ENCODE results near the gene CYTIP. TPM values are rescaled to one million over a fixed set of nuclear protein-coding genes. Genes with fewer than 3 reads are reported as not detected.

CYTIP gene
- polyA plus RNA-seq, 1 donor from 2014 or later: not detected

- TF ChIP-seq, protein P1, sequence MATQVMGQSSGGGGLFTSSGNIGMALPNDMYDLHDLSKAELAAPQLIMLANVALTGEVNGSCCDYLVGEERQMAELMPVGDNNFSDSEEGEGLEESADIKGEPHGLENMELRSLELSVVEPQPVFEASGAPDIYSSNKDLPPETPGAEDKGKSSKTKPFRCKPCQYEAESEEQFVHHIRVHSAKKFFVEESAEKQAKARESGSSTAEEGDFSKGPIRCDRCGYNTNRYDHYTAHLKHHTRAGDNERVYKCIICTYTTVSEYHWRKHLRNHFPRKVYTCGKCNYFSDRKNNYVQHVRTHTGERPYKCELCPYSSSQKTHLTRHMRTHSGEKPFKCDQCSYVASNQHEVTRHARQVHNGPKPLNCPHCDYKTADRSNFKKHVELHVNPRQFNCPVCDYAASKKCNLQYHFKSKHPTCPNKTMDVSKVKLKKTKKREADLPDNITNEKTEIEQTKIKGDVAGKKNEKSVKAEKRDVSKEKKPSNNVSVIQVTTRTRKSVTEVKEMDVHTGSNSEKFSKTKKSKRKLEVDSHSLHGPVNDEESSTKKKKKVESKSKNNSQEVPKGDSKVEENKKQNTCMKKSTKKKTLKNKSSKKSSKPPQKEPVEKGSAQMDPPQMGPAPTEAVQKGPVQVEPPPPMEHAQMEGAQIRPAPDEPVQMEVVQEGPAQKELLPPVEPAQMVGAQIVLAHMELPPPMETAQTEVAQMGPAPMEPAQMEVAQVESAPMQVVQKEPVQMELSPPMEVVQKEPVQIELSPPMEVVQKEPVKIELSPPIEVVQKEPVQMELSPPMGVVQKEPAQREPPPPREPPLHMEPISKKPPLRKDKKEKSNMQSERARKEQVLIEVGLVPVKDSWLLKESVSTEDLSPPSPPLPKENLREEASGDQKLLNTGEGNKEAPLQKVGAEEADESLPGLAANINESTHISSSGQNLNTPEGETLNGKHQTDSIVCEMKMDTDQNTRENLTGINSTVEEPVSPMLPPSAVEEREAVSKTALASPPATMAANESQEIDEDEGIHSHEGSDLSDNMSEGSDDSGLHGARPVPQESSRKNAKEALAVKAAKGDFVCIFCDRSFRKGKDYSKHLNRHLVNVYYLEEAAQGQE (IDR thresholded peaks at IDR 0.05; ENCODE audit: borderline replicate concordance): no peak
Measured at GRCh38 chr2:157440404-157441071, 3.4 kb downstream of the CYTIP start (continued).

GRCh38 chr2:157439824-157440186 lies 4.1 kb downstream of the CYTIP start:
- H3K27me3 ChIP-seq (ENCODE audit: insufficient read depth, low read depth, low read length): no peaks in the 10 kb centered on the region
- H3K36me3 ChIP-seq (ENCODE audit: insufficient read depth, low read length): no peaks in the 10 kb centered on the region
- no peak overlapping the region for H3K4me2 ChIP-seq (ENCODE audit: low read length)
- no peaks in the 10 kb centered on the region for H3K9me2 ChIP-seq (ENCODE audit: insufficient read depth, low read length)
- no peak overlapping the region for H3K27ac ChIP-seq (ENCODE audit: low read length)
- no peaks in the 10 kb centered on the region for H3F3A ChIP-seq (ENCODE audit: insufficient read depth, low read length, poor library complexity, severe bottlenecking)
- H4K20me1 ChIP-seq (ENCODE audit: insufficient read depth): no peaks in the 10 kb centered on the region
- H3K79me2 ChIP-seq (replicated peaks; ENCODE audit: insufficient read depth, low read length): no peaks in the 10 kb centered on the region
- H2AFZ ChIP-seq (ENCODE audit: low read depth, low read length): no peak overlapping the region
- no peak overlapping the region for H3K9ac ChIP-seq (ENCODE audit: low read length)
- no peak overlapping the region for H3K4me3 ChIP-seq (ENCODE audit: low read length)
- no peaks in the 10 kb centered on the region for H3K9me3 ChIP-seq (ENCODE audit: low read length)
- TF ChIP-seq POLR2AphosphoS5 (IDR thresholded peaks at IDR 0.05) (no peak), EZH2 (IDR thresholded peaks at IDR 0.05; ENCODE audit: borderline replicate concordance, insufficient read depth, low read length, poor library complexity, severe bottlenecking) (no peak), TAF1 (IDR thresholded peaks at IDR 0.05; ENCODE audit: low read depth) (no peak), RAD21 (conservative IDR thresholded peaks at IDR 0.05) (no peak), EP300 (conservative IDR thresholded peaks at IDR 0.05; ENCODE audit: poor library complexity, severe bottlenecking) (no peak), SMC3 (conservative IDR thresholded peaks at IDR 0.05; ENCODE audit: poor library complexity) (no peak), MXI1 (conservative IDR thresholded peaks at IDR 0.05; ENCODE audit: poor library complexity, severe bottlenecking) (no peak)
- TF ChIP-seq, protein P2, sequence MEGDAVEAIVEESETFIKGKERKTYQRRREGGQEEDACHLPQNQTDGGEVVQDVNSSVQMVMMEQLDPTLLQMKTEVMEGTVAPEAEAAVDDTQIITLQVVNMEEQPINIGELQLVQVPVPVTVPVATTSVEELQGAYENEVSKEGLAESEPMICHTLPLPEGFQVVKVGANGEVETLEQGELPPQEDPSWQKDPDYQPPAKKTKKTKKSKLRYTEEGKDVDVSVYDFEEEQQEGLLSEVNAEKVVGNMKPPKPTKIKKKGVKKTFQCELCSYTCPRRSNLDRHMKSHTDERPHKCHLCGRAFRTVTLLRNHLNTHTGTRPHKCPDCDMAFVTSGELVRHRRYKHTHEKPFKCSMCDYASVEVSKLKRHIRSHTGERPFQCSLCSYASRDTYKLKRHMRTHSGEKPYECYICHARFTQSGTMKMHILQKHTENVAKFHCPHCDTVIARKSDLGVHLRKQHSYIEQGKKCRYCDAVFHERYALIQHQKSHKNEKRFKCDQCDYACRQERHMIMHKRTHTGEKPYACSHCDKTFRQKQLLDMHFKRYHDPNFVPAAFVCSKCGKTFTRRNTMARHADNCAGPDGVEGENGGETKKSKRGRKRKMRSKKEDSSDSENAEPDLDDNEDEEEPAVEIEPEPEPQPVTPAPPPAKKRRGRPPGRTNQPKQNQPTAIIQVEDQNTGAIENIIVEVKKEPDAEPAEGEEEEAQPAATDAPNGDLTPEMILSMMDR (IDR thresholded peaks at IDR 0.05; ENCODE audit: poor library complexity, severe bottlenecking): no peak
- TF ChIP-seq, protein P1 (IDR thresholded peaks at IDR 0.05; ENCODE audit: borderline replicate concordance): no peak
